Astrocyte of the cerebellum (primary cell): ENCODE measurements around the gene BRSK2.

Experiments used
- DNase-seq: peaks from one replicate; pipeline ENCODE4 v3.0.0-alpha.2; 2011; ENCODE audit warnings: low read depth
- H3K4me3 ChIP-seq: 2 replicates; pipeline ENCODE4 v1.5.1; 2011; ENCODE audit warnings: mild to moderate bottlenecking, low read depth, low read length, moderate library complexity
- CTCF ChIP-seq: IDR thresholded peaks from 2 replicates; pipeline ENCODE4 v1.5.1; 2012; ENCODE audit warnings: low read length, low read depth, moderate library complexity, mild to moderate bottlenecking; ENCODE audit errors: missing control alignments
- in situ Hi-C: cut with HindIII; loops from 2 replicates; pipeline ENCODE4 v1.10.0; 2017; ENCODE audit warnings: low sequenced_read_pairs

Gene BRSK2

GRCh38 chr11:1360835-1361357 is 28.8 kb upstream of the BRSK2 start:
- in situ Hi-C loops: no loop called here
- no peak for DNase-seq
- TF ChIP-seq CTCF: no peak

GRCh38 chr11:1361882-1362281 is 27.9 kb upstream of the BRSK2 start:
- TF ChIP-seq CTCF: no peak
- no peak overlapping the region for H3K4me3 ChIP-seq
- DNase-seq: no peak
- in situ Hi-C loops: no loop called here

More at GRCh38 chr11:1360835-1361357, 28.8 kb upstream of the BRSK2 start:
- H3K4me3 ChIP-seq: no peak overlapping the region

GRCh38 chr11:1367721-1368120 is 22.0 kb upstream of the BRSK2 start:
- in situ Hi-C loops: no loop called here
- DNase-seq: no peak
- no peak overlapping the region for H3K4me3 ChIP-seq
- no peak for TF ChIP-seq CTCF

GRCh38 chr11:1368216-1368615 is 21.5 kb upstream of the BRSK2 start:
- H3K4me3 ChIP-seq: no peak overlapping the region
- in situ Hi-C loops: no loop called here
- TF ChIP-seq CTCF: no peak
- no peak for DNase-seq

- no peak for TF ChIP-seq CTCF
- H3K4me3 ChIP-seq: no peak overlapping the region
- in situ Hi-C loops: no loop called here
- no peak for DNase-seq
These were observed 20.8 kb upstream of the BRSK2 start for GRCh38 chr11:1368966-1369365.

- no peak for TF ChIP-seq CTCF
- in situ Hi-C loops: no loop called here
- H3K4me3 ChIP-seq: no peak overlapping the region
- DNase-seq: no peak
These were observed 20.2 kb upstream of the BRSK2 start for GRCh38 chr11:1369371-1370005.
